GM12878 (cell line): Measurements from ENCODE around the gene IQGAP1. TPM values are rescaled to one million over a fixed set of nuclear protein-coding genes. Genes with fewer than 3 reads are reported as not detected.

Source experiments
- ATAC-seq: fragments of 200-7000 bp; cut with Tn5 transposase; 3 replicates; pipeline ENCODE4 v1.9.1; 2020; ENCODE audit warnings: mild to moderate bottlenecking, moderate library complexity
- BruUV-seq: library from RNA; stranded (reverse); fragments of 400-500 nt; replicated peaks from 2 replicates; lab custom pipeline; 2021; lab: Mats Ljungman, UMichigan
- CTCF ChIA-PET: fragments of 300-600 bp; sonication (Branson Sonifier 250); formaldehyde crosslinking; extraction: SDS; loops from one replicate; lab custom pipeline; 2021; ENCODE audit warnings: inconsistent platforms; lab: Yijun Ruan, JAX
- POLR2A ChIA-PET: fragments of 350-600 bp; formaldehyde crosslinking; extraction: SDS; loops from one replicate; lab custom pipeline; 2021; ENCODE audit warnings: inconsistent platforms; lab: Charles Lee
- RAD21 ChIA-PET: fragments of 300-600 bp; sonication (Branson Sonifier 250); formaldehyde crosslinking; loops from one replicate; lab custom pipeline; 2023; ENCODE audit warnings: antibody characterized with exemption; ENCODE audit not compliant: unreplicated experiment; lab: Charles Lee
- SMC1A ChIA-PET: fragments of 300-600 bp; sonication (Branson Sonifier 250); formaldehyde crosslinking; loops from one replicate; lab custom pipeline; 2023; ENCODE audit not compliant: unreplicated experiment, uncharacterized antibody; lab: Charles Lee
- DNase-seq: peaks from one replicate; pipeline ENCODE4 v3.0.0-alpha.2; 2011; ENCODE audit warnings: low read depth, low spot score
- FAIRE-seq: peaks from 3 replicates; lab custom pipeline; 2011; peaks lifted over from hg19 to GRCh38; lab: Jason Lieb, UNC
- H2AFZ ChIP-seq: 2 replicates; pipeline ENCODE4 v1.6.0; 2011; ENCODE audit warnings: low read depth, low read length, control low read depth; ENCODE audit not compliant: control insufficient read depth
- H3K27ac ChIP-seq: 2 replicates; pipeline ENCODE4 v1.5.1; 2011; ENCODE audit warnings: control low read depth; ENCODE audit not compliant: control insufficient read depth, insufficient read depth
- H3K27me3 ChIP-seq, 2 experiments: replicated peaks in 1 of 2; 2 replicates each; pipeline versions ENCODE4 v1.6.0 to v1.6.1; 2011; ENCODE audit warnings: low read length in 1 of 2; ENCODE audit not compliant: control insufficient read depth in 2 of 2, insufficient read depth in 2 of 2
- H3K36me3 ChIP-seq, 2 experiments: 2 replicates each; pipeline ENCODE4 v1.5.1; 2011; ENCODE audit warnings: low read length in 1 of 2; ENCODE audit not compliant: control insufficient read depth in 2 of 2, insufficient read depth in 2 of 2
- H3K4me1 ChIP-seq: 2 replicates; pipeline ENCODE4 v1.6.1; 2011; ENCODE audit warnings: mild to moderate bottlenecking, low read length, moderate library complexity, mixed read lengths; ENCODE audit not compliant: control insufficient read depth, insufficient read depth
- H3K4me2 ChIP-seq: 2 replicates; pipeline ENCODE4 v1.6.0; 2011; ENCODE audit warnings: control low read depth; ENCODE audit not compliant: control insufficient read depth, insufficient read depth
- H3K4me3 ChIP-seq: fragments of 200-600 bp; sonication (generic); 2 replicates; pipeline ENCODE4 v1.5.1; 2016
- H3K79me2 ChIP-seq: 2 replicates; pipeline ENCODE4 v1.6.0; 2011; ENCODE audit warnings: low read length; ENCODE audit not compliant: control insufficient read depth, insufficient read depth
- H3K9ac ChIP-seq: 2 replicates; pipeline ENCODE4 v1.8.0; 2011; ENCODE audit warnings: low read length, control low read depth, mixed read lengths; ENCODE audit not compliant: control insufficient read depth, insufficient read depth
- H3K9me3 ChIP-seq: replicated peaks from 3 replicates; pipeline ENCODE4 v1.5.1; 2011; ENCODE audit warnings: mild to moderate bottlenecking, low read length; ENCODE audit not compliant: control insufficient read depth, insufficient read depth
- H4K20me1 ChIP-seq: 2 replicates; pipeline ENCODE4 v1.6.0; 2011; ENCODE audit not compliant: control insufficient read depth, insufficient read depth
- ATF2 ChIP-seq: IDR thresholded peaks from 2 replicates; pipeline ENCODE4 v1.6.1; 2012; ENCODE audit warnings: low read length, inconsistent platforms
- CHD1 ChIP-seq: IDR thresholded peaks from 2 replicates; pipeline ENCODE4 v1.6.1; 2012; ENCODE audit warnings: low read depth, low read length, improper control_type of control experiment
- CTCF ChIP-seq, 3 experiments: IDR thresholded peaks in 2 of 3; conservative IDR thresholded peaks in 1 of 3; 2 replicates each; pipeline ENCODE4 v1.5.1; 2011; ENCODE audit warnings: low read depth in 3 of 3, low read length in 3 of 3, mild to moderate bottlenecking in 3 of 3, control low read depth in 2 of 3, moderate library complexity in 2 of 3, inconsistent platforms in 1 of 3, mixed read lengths in 1 of 3; ENCODE audit not compliant: control insufficient read depth in 2 of 3, insufficient read depth in 1 of 3; ENCODE audit errors: extremely low read depth in 1 of 3
- JUND ChIP-seq: IDR thresholded peaks from 2 replicates; pipeline ENCODE4 v1.6.1; 2012; ENCODE audit warnings: low read depth, mild to moderate bottlenecking, low read length, improper control_type of control experiment, moderate library complexity
- MEF2B ChIP-seq: fragments of 450-650 bp; IDR thresholded peaks from 2 replicates; pipeline ENCODE4 v1.6.1; 2018; ENCODE audit warnings: mild to moderate bottlenecking, moderate library complexity; ENCODE audit not compliant: partially characterized antibody, poor library complexity, severe bottlenecking
- POLR2A ChIP-seq: IDR thresholded peaks from 2 replicates; pipeline ENCODE4 v1.6.1; 2011; ENCODE audit warnings: low read depth, mild to moderate bottlenecking, low read length
- POU2F2 ChIP-seq: IDR thresholded peaks from 3 replicates; pipeline ENCODE4 v1.6.1; 2011; ENCODE audit warnings: low read depth, mild to moderate bottlenecking, low read length, borderline replicate concordance
- RAD51 ChIP-seq: fragments of 450-650 bp; IDR thresholded peaks from 2 replicates; pipeline ENCODE4 v1.6.1; 2016; ENCODE audit warnings: moderate library complexity, mild to moderate bottlenecking, inconsistent platforms
- SMAD5 ChIP-seq: IDR thresholded peaks from 2 replicates; pipeline ENCODE4 v1.6.1; 2016; ENCODE audit warnings: antibody characterized with exemption, low read depth
- SP1 ChIP-seq: IDR thresholded peaks from one replicate; pipeline ENCODE4 v1.6.1; 2011; ENCODE audit warnings: low read depth, low read length
- STAT1 ChIP-seq: fragments of 450-650 bp; conservative IDR thresholded peaks from 2 replicates; pipeline ENCODE4 v1.6.1; 2014; ENCODE audit warnings: antibody characterized with exemption, mild to moderate bottlenecking
- TARDBP ChIP-seq: IDR thresholded peaks from 2 replicates; pipeline ENCODE4 v1.6.1; 2016; ENCODE audit warnings: borderline replicate concordance
- TCF7 ChIP-seq: IDR thresholded peaks from 2 replicates; pipeline ENCODE4 v1.6.1; 2014; ENCODE audit warnings: antibody characterized with exemption, borderline replicate concordance
- YBX1 ChIP-seq: fragments of 450-650 bp; IDR thresholded peaks from 2 replicates; pipeline ENCODE4 v1.6.1; 2016; ENCODE audit warnings: antibody characterized with exemption
- YY1 ChIP-seq: IDR thresholded peaks from 2 replicates; pipeline ENCODE4 v1.6.1; 2011; ENCODE audit warnings: low read depth, mild to moderate bottlenecking, low read length
- ZNF687 ChIP-seq: fragments of 450-650 bp; IDR thresholded peaks from 2 replicates; pipeline ENCODE4 v1.6.1; 2017; ENCODE audit warnings: mild to moderate bottlenecking, moderate library complexity
- WGBS: methylation state at CpG from one replicate; pipeline ENCODE4 v1.1.6; 2016; ENCODE audit warnings: low lambda C conversion rate; ENCODE audit not compliant: insufficient replicate concordance, insufficient coverage; ENCODE audit errors: missing lambda C conversion rate; 5-methylcytosine and 5-hydroxymethylcytosine counted together
- in situ Hi-C: fragments of 300-500 bp; cut with MboI; formaldehyde crosslinking; loops from 9 replicates; pipeline ENCODE4 v1.14.3; 2018; ENCODE audit warnings: mixed read lengths
- intact Hi-C: fragments of 100-400 bp; cut with micrococcal nuclease; formaldehyde crosslinking; loops from one replicate; pipeline ENCODE4 v1.14.2; 2022; ENCODE audit not compliant: unreplicated experiment
- polyA plus RNA-seq, 11 experiments: library from polyadenylated mRNA; depleted of rRNA in 4 of 11; unstranded in 6 of 11; stranded (reverse) in 5 of 11; fragments of >200 nt; fragmentation: Nextera tagmentation in 4 of 11; fragmentation: Illumina TruSeq in 1 of 11; extraction: Ambion mirVana in 4 of 11; extraction: Trizol in 1 of 11; gene quantifications; 1 replicate in 1 of 11; 2 replicates in 10 of 11; pipeline versions ENCODE4 v1.2.1 to v1.2.3, GENCODE V29; 2011 to 2016; ENCODE audit warnings: inconsistent platforms in 2 of 11, missing spikeins in 2 of 11, low read depth in 1 of 11
- total RNA-seq, 4 experiments: library from RNA; depleted of rRNA in 3 of 4; stranded (reverse); fragments of >200 nt in 3 of 4; fragmentation: Illumina TruSeq in 1 of 4; extraction: Trizol in 1 of 4; gene quantifications; 2 replicates each; pipeline versions ENCODE4 v1.2.1 to v1.2.3, GENCODE V29; 2013 to 2021

Gene IQGAP1
- total and polyA plus RNA-seq, 10 of the 15 experiments (the other 5 are each of a cell fraction or from before 2014, with no cell fraction given), result 65.2 to 250 (median 112) TPM

GRCh38 chr15:90436952-90437351 is 48.9 kb downstream of the IQGAP1 start (continued):
- TF ChIP-seq YBX1 (no peak), TARDBP (no peak), RAD51 (no peak), CHD1 (no peak)

- in situ Hi-C loops (no loop called here), intact Hi-C loops (no loop called here)
- ChIA-PET SMC1A (interaction anchor here (0.7 to 2.7 kb wide), 4 partner anchors 10 to 46 kb away, joined by 3 to 9 read pairs (median 6); no protein-coding TSS in a partner anchor), POLR2A (interaction anchor here (0.8 kb wide), 1 partner anchor 12 kb away, joined by 3 read pairs; no protein-coding TSS in a partner anchor), RAD21 (interaction anchor here (0.6 kb wide), 1 partner anchor 75 kb away, joined by 4 read pairs; no protein-coding TSS in a partner anchor), CTCF (interaction anchor here (1.4 kb wide), 2 partner anchors 15 to 117 kb away, joined by 3 to 5 read pairs; no protein-coding TSS in a partner anchor)
- Histone ChIP-seq H3K4me1 (no peaks in the 10 kb centered on the region), H3K4me3 (no peak overlapping the region), H3K9ac (no peak overlapping the region), H2AFZ (no peak overlapping the region), H3K9me3 (no peaks in the 10 kb centered on the region), H3K4me2 (no peak overlapping the region), H3K27me3 (no peaks in the 10 kb centered on the region), H4K20me1 (no peaks in the 10 kb centered on the region), H3K79me2 (no peaks in the 10 kb centered on the region), H3K36me3 (peaks cover 5 to 23% of the 10 kb centered on the region in 2 experiments), H3K27ac (no peak overlapping the region)
- ATAC-seq, result no peak
- FAIRE-seq, result no peak
- TF ChIP-seq TCF7 (no peak), ZNF687 (no peak), MEF2B (no peak), YY1 (no peak), ATF2 (no peak), SP1 (no peak), JUND (no peak), POU2F2 (no peak), SMAD5 (no peak), CTCF (IDR thresholded peaks at IDR 0.05 in 2 of 3, conservative IDR thresholded peaks at IDR 0.05 in 1 of 3; ENCODE audit: control insufficient read depth in 2 of 3, extremely low read depth in 1 of 3, insufficient read depth in 1 of 3, low read depth in 3 of 3, low read length in 3 of 3) (no peak), STAT1 (no peak), POLR2A (no peak)
- DNase-seq, result no peak
- 100% methylated on average over 2 of the region's 2 CpGs for WGBS
- no TSS peak for BruUV-seq
These were observed 49.5 kb downstream of the IQGAP1 start for GRCh38 chr15:90437516-90437915.
